HCT116 (cell line): ENCODE data around the gene MYO10.

Experiments
- CBX3 ChIP-seq: IDR thresholded peaks from 2 replicates; pipeline ENCODE4 v1.6.1; 2012; ENCODE audit warnings: low read depth
- EZH2phosphoT487 ChIP-seq: fragments of 200-600 bp; IDR thresholded peaks from 2 replicates; pipeline ENCODE4 v1.6.1; 2018; ENCODE audit warnings: antibody characterized with exemption, borderline replicate concordance
- POLR2A ChIP-seq: IDR thresholded peaks from 2 replicates; pipeline ENCODE4 v1.7.0; 2011; ENCODE audit warnings: borderline replicate concordance; ENCODE audit not compliant: insufficient read depth, insufficient read length; ENCODE audit errors: extremely low read depth
- POLR2AphosphoS5 ChIP-seq: IDR thresholded peaks from 2 replicates; pipeline ENCODE4 v1.6.1; 2011; ENCODE audit warnings: mild to moderate bottlenecking, low read depth, low read length, moderate library complexity
- RAD21 ChIP-seq: IDR thresholded peaks from 2 replicates; pipeline ENCODE4 v1.6.1; 2012; ENCODE audit warnings: low read depth, mild to moderate bottlenecking
- SIN3A ChIP-seq: IDR thresholded peaks from 2 replicates; pipeline ENCODE4 v1.6.1; 2012; ENCODE audit warnings: low read depth
- SRF ChIP-seq: IDR thresholded peaks from 2 replicates; pipeline ENCODE4 v1.6.1; 2012; ENCODE audit warnings: low read depth
- YY1 ChIP-seq: IDR thresholded peaks from 2 replicates; pipeline ENCODE4 v1.6.1; 2011; ENCODE audit warnings: low read length, low read depth, moderate library complexity, mild to moderate bottlenecking; ENCODE audit not compliant: insufficient replicate concordance; ENCODE audit errors: extremely low read depth
- ZFX ChIP-seq: fragments of 450-650 bp; IDR thresholded peaks from 2 replicates; pipeline ENCODE4 v1.6.1; 2017
- ZNF274 ChIP-seq: fragments of 200-500 bp; sonication (Bioruptor generic); IDR thresholded peaks from 2 replicates; pipeline ENCODE4 v1.6.1; 2014; ENCODE audit warnings: mild to moderate bottlenecking, low read depth, low read length, inconsistent platforms
- TF ChIP-seq, protein P1 (sequence below): IDR thresholded peaks from 2 replicates; pipeline ENCODE4 v1.6.1; 2011; ENCODE audit warnings: mild to moderate bottlenecking, low read length, moderate library complexity; ENCODE audit not compliant: insufficient replicate concordance; ENCODE audit errors: extremely low read depth
- TF ChIP-seq, protein P2 (sequence below), 3 experiments: fragments of 200-600 bp in 1 of 3; sonication (generic) in 1 of 3; IDR thresholded peaks in 2 of 3; conservative IDR thresholded peaks in 1 of 3; 2 replicates each; pipeline ENCODE4 v1.5.1; 2012 to 2017; ENCODE audit warnings: low read depth in 2 of 3, low read length in 2 of 3, antibody characterized with exemption in 1 of 3, borderline replicate concordance in 1 of 3, control low read depth in 1 of 3, mild to moderate bottlenecking in 1 of 3, mixed read lengths in 1 of 3, mixed run types in 1 of 3, moderate library complexity in 1 of 3; ENCODE audit not compliant: insufficient read depth in 1 of 3
- TF ChIP-seq, protein P3 (sequence below): IDR thresholded peaks from 2 replicates; pipeline ENCODE4 v1.6.1; 2012; ENCODE audit warnings: low read depth

GRCh38 chr5:16888694-16889124 lies 47.4 kb downstream of the MYO10 start:
- TF ChIP-seq EZH2phosphoT487: no peak
- TF ChIP-seq, protein P1, sequence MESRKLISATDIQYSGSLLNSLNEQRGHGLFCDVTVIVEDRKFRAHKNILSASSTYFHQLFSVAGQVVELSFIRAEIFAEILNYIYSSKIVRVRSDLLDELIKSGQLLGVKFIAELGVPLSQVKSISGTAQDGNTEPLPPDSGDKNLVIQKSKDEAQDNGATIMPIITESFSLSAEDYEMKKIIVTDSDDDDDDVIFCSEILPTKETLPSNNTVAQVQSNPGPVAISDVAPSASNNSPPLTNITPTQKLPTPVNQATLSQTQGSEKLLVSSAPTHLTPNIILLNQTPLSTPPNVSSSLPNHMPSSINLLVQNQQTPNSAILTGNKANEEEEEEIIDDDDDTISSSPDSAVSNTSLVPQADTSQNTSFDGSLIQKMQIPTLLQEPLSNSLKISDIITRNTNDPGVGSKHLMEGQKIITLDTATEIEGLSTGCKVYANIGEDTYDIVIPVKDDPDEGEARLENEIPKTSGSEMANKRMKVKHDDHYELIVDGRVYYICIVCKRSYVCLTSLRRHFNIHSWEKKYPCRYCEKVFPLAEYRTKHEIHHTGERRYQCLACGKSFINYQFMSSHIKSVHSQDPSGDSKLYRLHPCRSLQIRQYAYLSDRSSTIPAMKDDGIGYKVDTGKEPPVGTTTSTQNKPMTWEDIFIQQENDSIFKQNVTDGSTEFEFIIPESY: no peak
- TF ChIP-seq, protein P2, sequence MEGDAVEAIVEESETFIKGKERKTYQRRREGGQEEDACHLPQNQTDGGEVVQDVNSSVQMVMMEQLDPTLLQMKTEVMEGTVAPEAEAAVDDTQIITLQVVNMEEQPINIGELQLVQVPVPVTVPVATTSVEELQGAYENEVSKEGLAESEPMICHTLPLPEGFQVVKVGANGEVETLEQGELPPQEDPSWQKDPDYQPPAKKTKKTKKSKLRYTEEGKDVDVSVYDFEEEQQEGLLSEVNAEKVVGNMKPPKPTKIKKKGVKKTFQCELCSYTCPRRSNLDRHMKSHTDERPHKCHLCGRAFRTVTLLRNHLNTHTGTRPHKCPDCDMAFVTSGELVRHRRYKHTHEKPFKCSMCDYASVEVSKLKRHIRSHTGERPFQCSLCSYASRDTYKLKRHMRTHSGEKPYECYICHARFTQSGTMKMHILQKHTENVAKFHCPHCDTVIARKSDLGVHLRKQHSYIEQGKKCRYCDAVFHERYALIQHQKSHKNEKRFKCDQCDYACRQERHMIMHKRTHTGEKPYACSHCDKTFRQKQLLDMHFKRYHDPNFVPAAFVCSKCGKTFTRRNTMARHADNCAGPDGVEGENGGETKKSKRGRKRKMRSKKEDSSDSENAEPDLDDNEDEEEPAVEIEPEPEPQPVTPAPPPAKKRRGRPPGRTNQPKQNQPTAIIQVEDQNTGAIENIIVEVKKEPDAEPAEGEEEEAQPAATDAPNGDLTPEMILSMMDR (IDR thresholded peaks at IDR 0.05 in 2 of 3, conservative IDR thresholded peaks at IDR 0.05 in 1 of 3; ENCODE audit: borderline replicate concordance in 1 of 3, insufficient read depth in 1 of 3, low read depth in 2 of 3, low read length in 2 of 3): no peak
- TF ChIP-seq, protein P3, sequence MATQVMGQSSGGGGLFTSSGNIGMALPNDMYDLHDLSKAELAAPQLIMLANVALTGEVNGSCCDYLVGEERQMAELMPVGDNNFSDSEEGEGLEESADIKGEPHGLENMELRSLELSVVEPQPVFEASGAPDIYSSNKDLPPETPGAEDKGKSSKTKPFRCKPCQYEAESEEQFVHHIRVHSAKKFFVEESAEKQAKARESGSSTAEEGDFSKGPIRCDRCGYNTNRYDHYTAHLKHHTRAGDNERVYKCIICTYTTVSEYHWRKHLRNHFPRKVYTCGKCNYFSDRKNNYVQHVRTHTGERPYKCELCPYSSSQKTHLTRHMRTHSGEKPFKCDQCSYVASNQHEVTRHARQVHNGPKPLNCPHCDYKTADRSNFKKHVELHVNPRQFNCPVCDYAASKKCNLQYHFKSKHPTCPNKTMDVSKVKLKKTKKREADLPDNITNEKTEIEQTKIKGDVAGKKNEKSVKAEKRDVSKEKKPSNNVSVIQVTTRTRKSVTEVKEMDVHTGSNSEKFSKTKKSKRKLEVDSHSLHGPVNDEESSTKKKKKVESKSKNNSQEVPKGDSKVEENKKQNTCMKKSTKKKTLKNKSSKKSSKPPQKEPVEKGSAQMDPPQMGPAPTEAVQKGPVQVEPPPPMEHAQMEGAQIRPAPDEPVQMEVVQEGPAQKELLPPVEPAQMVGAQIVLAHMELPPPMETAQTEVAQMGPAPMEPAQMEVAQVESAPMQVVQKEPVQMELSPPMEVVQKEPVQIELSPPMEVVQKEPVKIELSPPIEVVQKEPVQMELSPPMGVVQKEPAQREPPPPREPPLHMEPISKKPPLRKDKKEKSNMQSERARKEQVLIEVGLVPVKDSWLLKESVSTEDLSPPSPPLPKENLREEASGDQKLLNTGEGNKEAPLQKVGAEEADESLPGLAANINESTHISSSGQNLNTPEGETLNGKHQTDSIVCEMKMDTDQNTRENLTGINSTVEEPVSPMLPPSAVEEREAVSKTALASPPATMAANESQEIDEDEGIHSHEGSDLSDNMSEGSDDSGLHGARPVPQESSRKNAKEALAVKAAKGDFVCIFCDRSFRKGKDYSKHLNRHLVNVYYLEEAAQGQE: no peak
- TF ChIP-seq ZFX: no peak
- no peak for TF ChIP-seq YY1
- TF ChIP-seq ZNF274: no peak
- TF ChIP-seq SRF: no peak
- TF ChIP-seq SIN3A: no peak
- no peak for TF ChIP-seq POLR2AphosphoS5
- TF ChIP-seq POLR2A: no peak
- TF ChIP-seq CBX3: 0 out of 2 replicates have a peak, but pooled peaks have one; percentile 16
- TF ChIP-seq RAD21: 0 out of 2 replicates have a peak, but pooled peaks have one; percentile 2
